OCI-LY7 (cell line): Measurements from ENCODE around the gene DNAJC11. TPM values are rescaled to one million over a fixed set of nuclear protein-coding genes. Genes with fewer than 3 reads are reported as not detected.

Source experiments
- BruUV-seq: library from RNA; stranded (reverse); fragments of 400-500 nt; replicated peaks from 2 replicates; lab custom pipeline; 2021; lab: Mats Ljungman, UMichigan
- CTCF ChIA-PET: fragments of 300-600 bp; sonication (Branson Sonifier 250); formaldehyde crosslinking; loops from one replicate; lab custom pipeline; 2022; ENCODE audit warnings: antibody characterized with exemption; ENCODE audit not compliant: unreplicated experiment; lab: Charles Lee
- POLR2A ChIA-PET: fragments of 300-600 bp; sonication (Branson Sonifier 250); formaldehyde crosslinking; loops from one replicate; lab custom pipeline; 2022; ENCODE audit warnings: antibody characterized with exemption; lab: Charles Lee
- DNase-seq: peaks from one replicate; pipeline ENCODE4 v3.0.0-alpha.2; 2015; ENCODE audit warnings: low spot score
- H2AFZ ChIP-seq: fragments of 200-600 bp; sonication (generic), shearing (Covaris generic); 2 replicates; pipeline ENCODE4 v1.6.1; 2014; ENCODE audit warnings: mild to moderate bottlenecking, antibody characterized with exemption, low read length, moderate library complexity
- H3K27ac ChIP-seq: fragments of 200-600 bp; sonication (generic); 2 replicates; pipeline ENCODE4 v1.5.1; 2014; ENCODE audit warnings: mixed run types, low read depth, mild to moderate bottlenecking, moderate library complexity, low read length, inconsistent platforms; ENCODE audit not compliant: poor library complexity, severe bottlenecking
- H3K36me3 ChIP-seq: fragments of 200-600 bp; sonication (generic); 2 replicates; pipeline ENCODE4 v1.6.1; 2014; ENCODE audit warnings: mild to moderate bottlenecking, antibody characterized with exemption, low read length, moderate library complexity, mixed read lengths; ENCODE audit not compliant: insufficient read depth
- H3K4me1 ChIP-seq: fragments of 200-600 bp; sonication (generic); 2 replicates; pipeline ENCODE4 v1.5.1; 2014; ENCODE audit warnings: mild to moderate bottlenecking, low read length; ENCODE audit not compliant: insufficient read depth, poor library complexity, severe bottlenecking
- H3K4me2 ChIP-seq: fragments of 200-600 bp; sonication (generic); 2 replicates; pipeline ENCODE4 v1.6.1; 2014; ENCODE audit warnings: mild to moderate bottlenecking, low read length
- H3K4me3 ChIP-seq: fragments of 200-600 bp; sonication (generic); 2 replicates; pipeline ENCODE4 v1.5.1; 2014; ENCODE audit warnings: mild to moderate bottlenecking, low read depth, low read length; ENCODE audit not compliant: poor library complexity, severe bottlenecking
- H3K79me2 ChIP-seq: fragments of 200-600 bp; sonication (generic); 2 replicates; pipeline ENCODE4 v1.6.1; 2016; ENCODE audit warnings: low read depth, mild to moderate bottlenecking, low read length, moderate library complexity, mixed read lengths; ENCODE audit not compliant: insufficient read depth
- H3K9me2 ChIP-seq: fragments of 200-600 bp; sonication (generic); 2 replicates; pipeline ENCODE4 v1.6.1; 2016; ENCODE audit warnings: mild to moderate bottlenecking, low read length, mixed read lengths; ENCODE audit not compliant: insufficient read depth
- H3K9me3 ChIP-seq: fragments of 200-600 bp; sonication (generic); 2 replicates; pipeline ENCODE4 v1.6.1; 2014; ENCODE audit warnings: mild to moderate bottlenecking, mixed run types, low read length, mixed read lengths
- H4K20me1 ChIP-seq: fragments of 200-600 bp; sonication (generic); 2 replicates; pipeline ENCODE4 v1.6.1; 2014; ENCODE audit warnings: mild to moderate bottlenecking, antibody characterized with exemption, low read length, moderate library complexity, mixed read lengths; ENCODE audit not compliant: insufficient read depth
- CTCF ChIP-seq: fragments of 200-600 bp; sonication (generic); conservative IDR thresholded peaks from 2 replicates; pipeline ENCODE4 v1.5.1; 2014; ENCODE audit warnings: mild to moderate bottlenecking, antibody characterized with exemption, low read length, moderate library complexity, mixed read lengths
- EZH2phosphoT487 ChIP-seq: fragments of 200-600 bp; sonication (generic); IDR thresholded peaks from 2 replicates; pipeline ENCODE4 v1.6.1; 2018; ENCODE audit warnings: low read depth, borderline replicate concordance, mild to moderate bottlenecking, mixed run types, antibody characterized with exemption, low read length, moderate library complexity, mixed read lengths
- intact Hi-C: fragments of 100-400 bp; cut with micrococcal nuclease; formaldehyde crosslinking; loops from one replicate; pipeline ENCODE4 v1.10.0; 2022; ENCODE audit not compliant: unreplicated experiment
- total RNA-seq, 2 experiments: library from RNA; depleted of rRNA in 1 of 2; stranded (reverse); fragments of >200 nt in 1 of 2; shearing (Covaris generic) in 1 of 2; gene quantifications; 2 replicates each; pipeline ENCODE4 v1.2.3, GENCODE V29; 2014 to 2022

The DNAJC11 gene
- total RNA-seq, 2 experiments from 2014 or later: 31.0 to 65.6 TPM

GRCh38 chr1:6732942-6733341 is 31.3 kb upstream of the DNAJC11 start:
- DNase-seq: no peak
- H3K79me2 ChIP-seq: no peaks in the 10 kb centered on the region
- no peaks in the 10 kb centered on the region for H3K36me3 ChIP-seq
- POLR2A ChIA-PET: interaction anchor here (0.7 kb wide), 1 partner anchor 930 kb away, joined by 3 read pairs; no protein-coding TSS in a partner anchor
- no peak overlapping the region for H3K4me2 ChIP-seq
- no peaks in the 10 kb centered on the region for H3K9me3 ChIP-seq
- no TSS peak for BruUV-seq
- TF ChIP-seq EZH2phosphoT487 (no peak), CTCF (no peak)
- H3K4me1 ChIP-seq: no peaks in the 10 kb centered on the region
- no peak overlapping the region for H3K4me3 ChIP-seq
- H2AFZ ChIP-seq: no peak overlapping the region
- no peaks in the 10 kb centered on the region for H3K9me2 ChIP-seq
- no peaks in the 10 kb centered on the region for H4K20me1 ChIP-seq
- CTCF ChIA-PET: interaction anchor here (0.6 kb wide), 2 partner anchors 148 to 339 kb away, joined by 3 to 5 read pairs; partner anchors contain the start of gene ACOT7
- intact Hi-C loops: no loop called here
- no peak overlapping the region for H3K27ac ChIP-seq

- ChIA-PET POLR2A (interaction anchor here (1.1 kb wide), 1 partner anchor 14 kb away, joined by 3 read pairs; no protein-coding TSS in a partner anchor), CTCF (no interaction called here)
- H3K9me3 ChIP-seq: no peaks in the 10 kb centered on the region
- no peak overlapping the region for H3K27ac ChIP-seq
- no peak for DNase-seq
- TF ChIP-seq EZH2phosphoT487 (no peak), CTCF (no peak)
- H3K79me2 ChIP-seq: no peaks in the 10 kb centered on the region
- intact Hi-C loops: no loop called here
- no peaks in the 10 kb centered on the region for H3K4me1 ChIP-seq
- H3K4me3 ChIP-seq: no peak overlapping the region
- H3K36me3 ChIP-seq: no peaks in the 10 kb centered on the region
- H3K9me2 ChIP-seq: no peaks in the 10 kb centered on the region
- BruUV-seq: no TSS peak
- H3K4me2 ChIP-seq: no peak overlapping the region
- H4K20me1 ChIP-seq: no peaks in the 10 kb centered on the region
- H2AFZ ChIP-seq: no peak overlapping the region
Measured at GRCh38 chr1:6731905-6732304, 30.3 kb upstream of the DNAJC11 start.

- ChIA-PET CTCF (no interaction called here), POLR2A (no interaction called here)
- BruUV-seq: no TSS peak
Measured at GRCh38 chr1:6730880-6731279, 29.3 kb upstream of the DNAJC11 start.

More at GRCh38 chr1:6730880-6731279, 29.3 kb upstream of the DNAJC11 start:
- no peaks in the 10 kb centered on the region for H3K36me3 ChIP-seq
- TF ChIP-seq CTCF (no peak), EZH2phosphoT487 (no peak)
- H3K4me1 ChIP-seq: no peaks in the 10 kb centered on the region
- H3K9me3 ChIP-seq: no peaks in the 10 kb centered on the region
- H3K79me2 ChIP-seq: no peaks in the 10 kb centered on the region
- H3K4me2 ChIP-seq: no peak overlapping the region
- no peaks in the 10 kb centered on the region for H4K20me1 ChIP-seq
- no peaks in the 10 kb centered on the region for H3K9me2 ChIP-seq
- intact Hi-C loops: no loop called here
- no peak for DNase-seq
- H3K4me3 ChIP-seq: no peak overlapping the region
- H2AFZ ChIP-seq: no peak overlapping the region
- no peak overlapping the region for H3K27ac ChIP-seq
